GM12874 (cell line): ENCODE results near the gene TAS2R7.
A peak's percentile ranks its signal among the peaks of the same experiment; 100 is the strongest.

Experiments used
- TF ChIP-seq, protein P1 (sequence below): IDR thresholded peaks from 2 replicates; pipeline ENCODE4 v1.5.1; 2011; ENCODE audit warnings: low read depth, mild to moderate bottlenecking, control low read depth, low read length, moderate library complexity; ENCODE audit not compliant: insufficient read depth

TAS2R7 gene

DNA sequence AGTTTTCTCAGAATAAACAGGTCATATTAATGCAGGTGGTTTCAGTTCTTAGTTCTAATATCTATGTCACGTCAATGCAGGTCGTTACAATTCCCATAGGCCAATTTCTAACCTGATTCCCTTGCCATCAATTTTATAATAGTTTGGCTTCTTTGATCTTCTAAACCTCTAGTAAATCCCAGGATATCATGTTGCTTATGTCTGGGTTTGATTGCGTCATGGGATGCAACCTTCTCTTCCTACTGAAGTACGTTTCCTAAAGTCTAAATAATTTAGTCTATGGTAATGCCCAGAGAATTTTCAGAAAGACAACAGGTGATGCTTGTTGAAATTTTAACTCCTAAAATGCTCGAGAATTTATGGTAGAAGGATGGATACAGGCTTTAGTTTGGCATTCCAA, 19.2 kb downstream of the TAS2R7 start:
- TF ChIP-seq, protein P1, sequence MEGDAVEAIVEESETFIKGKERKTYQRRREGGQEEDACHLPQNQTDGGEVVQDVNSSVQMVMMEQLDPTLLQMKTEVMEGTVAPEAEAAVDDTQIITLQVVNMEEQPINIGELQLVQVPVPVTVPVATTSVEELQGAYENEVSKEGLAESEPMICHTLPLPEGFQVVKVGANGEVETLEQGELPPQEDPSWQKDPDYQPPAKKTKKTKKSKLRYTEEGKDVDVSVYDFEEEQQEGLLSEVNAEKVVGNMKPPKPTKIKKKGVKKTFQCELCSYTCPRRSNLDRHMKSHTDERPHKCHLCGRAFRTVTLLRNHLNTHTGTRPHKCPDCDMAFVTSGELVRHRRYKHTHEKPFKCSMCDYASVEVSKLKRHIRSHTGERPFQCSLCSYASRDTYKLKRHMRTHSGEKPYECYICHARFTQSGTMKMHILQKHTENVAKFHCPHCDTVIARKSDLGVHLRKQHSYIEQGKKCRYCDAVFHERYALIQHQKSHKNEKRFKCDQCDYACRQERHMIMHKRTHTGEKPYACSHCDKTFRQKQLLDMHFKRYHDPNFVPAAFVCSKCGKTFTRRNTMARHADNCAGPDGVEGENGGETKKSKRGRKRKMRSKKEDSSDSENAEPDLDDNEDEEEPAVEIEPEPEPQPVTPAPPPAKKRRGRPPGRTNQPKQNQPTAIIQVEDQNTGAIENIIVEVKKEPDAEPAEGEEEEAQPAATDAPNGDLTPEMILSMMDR = no peak

DNA sequence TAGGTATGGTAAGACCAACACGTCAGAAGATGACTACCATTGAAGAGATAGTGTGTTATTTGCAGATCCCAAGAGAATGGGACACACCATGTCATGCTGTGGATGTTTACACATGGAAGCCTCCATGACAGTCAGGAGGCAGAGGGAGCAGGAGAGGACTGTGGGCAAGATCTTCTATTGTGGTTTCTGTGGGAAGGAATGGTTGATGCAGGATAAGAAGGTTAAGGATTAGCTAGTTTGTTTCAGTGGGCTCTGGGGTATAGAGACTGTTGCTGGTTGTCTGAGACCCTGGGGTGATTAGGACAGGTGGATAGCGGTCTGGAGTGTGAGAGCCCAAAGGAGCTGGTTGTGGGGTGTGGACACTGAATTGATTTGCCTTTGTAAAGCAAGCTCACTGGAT, 23.3 kb downstream of the TAS2R7 start:
- TF ChIP-seq, protein P1 = no peak

DNA sequence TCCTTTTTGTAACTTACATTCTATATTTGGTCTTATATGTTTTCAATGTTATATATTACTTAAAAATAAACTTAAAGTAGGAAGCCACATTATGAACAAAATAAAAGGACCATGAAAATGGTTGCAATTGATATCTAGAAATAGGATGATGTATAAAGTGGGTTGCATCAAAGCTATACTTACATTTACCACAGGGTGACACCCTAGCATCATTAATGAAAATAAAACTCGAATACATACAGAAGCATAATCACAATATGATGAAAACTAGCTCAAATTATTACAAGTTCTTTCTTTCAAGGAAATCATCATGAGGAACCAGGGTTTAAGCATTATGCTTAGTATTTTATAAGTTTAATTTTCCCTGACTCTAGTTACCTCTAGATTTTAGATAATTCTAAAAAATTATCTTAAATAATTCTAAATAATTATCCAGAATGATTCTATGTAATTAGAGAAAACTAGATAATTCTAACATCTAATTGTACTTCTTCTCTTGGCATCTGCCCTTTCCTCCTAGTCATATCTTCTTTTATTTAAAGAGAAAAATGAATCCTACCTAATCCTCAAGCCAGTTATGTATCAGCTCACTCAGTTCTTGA, 31.2 kb downstream of the TAS2R7 start:
- TF ChIP-seq, protein P1 = peak; percentile 19; the same call in 1 of the 2 replicates

DNA sequence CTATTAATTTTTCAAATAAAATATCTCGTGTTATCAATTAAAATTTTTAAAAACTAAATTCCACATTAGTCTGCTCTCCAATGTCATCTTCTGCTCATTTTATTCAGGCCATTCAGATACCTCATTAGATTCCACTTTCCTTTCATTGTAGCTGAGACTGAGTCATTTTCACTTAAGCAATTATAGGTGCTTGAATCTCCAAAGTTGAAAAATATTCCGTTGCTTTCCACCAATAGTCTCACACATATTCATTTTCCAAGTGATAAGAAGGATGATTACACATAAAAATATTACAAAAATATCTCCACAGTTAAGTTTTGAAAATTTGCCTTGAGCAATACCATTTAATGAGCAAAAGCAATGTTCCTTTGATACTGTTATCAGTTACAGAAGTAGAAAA, 42.8 kb downstream of the TAS2R7 start:
- TF ChIP-seq, protein P1 = no peak

DNA sequence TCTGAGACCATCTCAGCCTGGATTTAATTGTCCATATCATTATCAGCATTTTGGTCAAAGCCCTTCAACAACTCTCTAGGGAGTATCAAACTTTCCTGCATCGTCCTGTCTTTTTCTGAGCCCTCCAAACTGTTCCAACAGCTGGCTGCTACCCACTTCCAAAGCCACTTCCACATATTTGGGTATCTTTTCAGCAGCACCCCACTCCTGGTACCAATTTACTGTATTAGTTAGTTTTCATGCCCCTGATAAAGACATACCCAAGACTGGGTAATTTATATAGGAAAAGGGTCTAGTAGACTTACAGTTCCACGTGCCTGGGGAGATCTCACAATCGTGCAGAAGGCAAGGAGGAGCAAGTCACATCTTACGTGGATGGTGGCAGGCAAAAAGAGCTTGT, 46.2 kb downstream of the TAS2R7 start:
- TF ChIP-seq, protein P1 = no peak

DNA sequence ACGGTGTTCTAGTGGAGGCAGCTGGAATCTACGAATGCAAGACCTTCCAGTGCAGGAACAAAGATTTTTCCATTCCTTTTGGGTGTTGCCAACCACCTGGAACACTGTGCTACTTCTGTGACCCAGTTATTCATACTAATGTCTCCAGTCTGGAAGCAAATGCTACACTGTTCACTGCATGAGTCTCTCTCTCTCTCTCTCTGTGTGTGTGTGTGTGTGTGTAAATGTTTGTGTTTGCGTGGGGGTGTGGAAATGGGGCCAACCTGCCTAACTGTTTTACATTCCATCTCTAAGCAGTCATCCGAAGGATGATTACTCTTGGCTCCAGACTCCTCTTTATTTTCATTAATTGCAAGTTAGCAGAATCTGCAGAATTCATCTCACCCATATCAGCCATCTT, 49.4 kb downstream of the TAS2R7 start:
- TF ChIP-seq, protein P1 = no peak
